Stimulated activated naive CD8-positive, alpha-beta T cell treated with anti-CD3 and anti-CD28 coated beads, Interleukin-15, amount 100 ng/mL, for 72 hours (primary cell): Measurements from ENCODE around the gene CADM2.

Experiments
- ATAC-seq: fragments of 150-1000 bp; cut with Tn5 transposase; 2 replicates; pipeline ENCODE4 v1.10.0; 2021; ENCODE audit warnings: mild to moderate bottlenecking, moderate library complexity
- DNase-seq, 2 donors: peaks; one replicate each; pipeline ENCODE4 v3.0.0; 2021 to 2022
- H3K27ac Mint-ChIP-seq, 2 donors: one replicate each; pipeline ENCODE4 v1.8.0; 2022; ENCODE audit warnings: mild to moderate bottlenecking in 2 of 2, mixed read lengths in 2 of 2, moderate library complexity in 2 of 2
- H3K27me3 Mint-ChIP-seq: one replicate; pipeline ENCODE4 v1.8.0; 2022; ENCODE audit warnings: mixed read lengths
- H3K4me1 Mint-ChIP-seq: one replicate; pipeline ENCODE4 v1.8.0; 2022; ENCODE audit warnings: mild to moderate bottlenecking, mixed read lengths
- H3K4me3 Mint-ChIP-seq, 2 donors: one replicate each; pipeline ENCODE4 v1.8.0; 2022; ENCODE audit warnings: mild to moderate bottlenecking in 2 of 2, mixed read lengths in 2 of 2, moderate library complexity in 1 of 2
- H3K9me3 Mint-ChIP-seq, 2 donors: one replicate each; pipeline ENCODE4 v1.8.0; 2022; ENCODE audit warnings: mixed read lengths in 2 of 2

CADM2 gene

GRCh38 chr3:85176799-85177198, 218.0 kb downstream of the CADM2 start:
- H3K27me3 Mint-ChIP-seq = no peaks in the 10 kb centered on the region

GRCh38 chr3:85182975-85183752, 224.4 kb downstream of the CADM2 start:
- H3K4me3 Mint-ChIP-seq = no peak overlapping the region
- peaks cover 0 to 7% of the 10 kb centered on the region in 2 donors for H3K9me3 Mint-ChIP-seq
- ATAC-seq = no peak
- no peak for DNase-seq
- no peaks in the 10 kb centered on the region for H3K4me1 Mint-ChIP-seq
- no peaks in the 10 kb centered on the region for H3K27me3 Mint-ChIP-seq
- H3K27ac Mint-ChIP-seq = no peak overlapping the region

More at GRCh38 chr3:85176799-85177198, 218.0 kb downstream of the CADM2 start:
- Mint-ChIP-seq H3K9me3 (no peaks in the 10 kb centered on the region), H3K4me3 (no peak overlapping the region), H3K27ac (no peak overlapping the region), H3K4me1 (no peaks in the 10 kb centered on the region)
- DNase-seq (no peak), ATAC-seq (no peak)

- H3K27me3 Mint-ChIP-seq = no peaks in the 10 kb centered on the region
- ATAC-seq (no peak), DNase-seq (no peak)
Measured at GRCh38 chr3:85185495-85185894, 226.7 kb downstream of the CADM2 start.

GRCh38 chr3:85189731-85190130, 230.9 kb downstream of the CADM2 start:
- H3K27ac Mint-ChIP-seq = no peak overlapping the region
- ATAC-seq = no peak
- H3K4me1 Mint-ChIP-seq = no peaks in the 10 kb centered on the region
- no peak overlapping the region for H3K4me3 Mint-ChIP-seq
- H3K27me3 Mint-ChIP-seq = no peaks in the 10 kb centered on the region
- H3K9me3 Mint-ChIP-seq = peaks cover 7 to 11% of the 10 kb centered on the region in 2 donors
- DNase-seq = no peak

More at GRCh38 chr3:85185495-85185894, 226.7 kb downstream of the CADM2 start:
- H3K4me1 Mint-ChIP-seq = no peaks in the 10 kb centered on the region
- no peak overlapping the region for H3K4me3 Mint-ChIP-seq
- no peak overlapping the region for H3K27ac Mint-ChIP-seq
- peaks cover 0 to 7% of the 10 kb centered on the region in 2 donors for H3K9me3 Mint-ChIP-seq

GRCh38 chr3:85193565-85193964, 234.8 kb downstream of the CADM2 start:
- Mint-ChIP-seq H3K27me3 (no peaks in the 10 kb centered on the region), H3K4me3 (no peak overlapping the region), H3K4me1 (no peaks in the 10 kb centered on the region), H3K27ac (no peak overlapping the region), H3K9me3 (peaks cover 7 to 11% of the 10 kb centered on the region in 2 donors)
- DNase-seq (no peak), ATAC-seq (no peak)

- ATAC-seq = no peak
- H3K27me3 Mint-ChIP-seq = no peaks in the 10 kb centered on the region
- no peak overlapping the region for H3K4me3 Mint-ChIP-seq
- H3K27ac Mint-ChIP-seq = no peak overlapping the region
- no peaks in the 10 kb centered on the region for H3K4me1 Mint-ChIP-seq
- peaks cover 13 to 17% of the 10 kb centered on the region in 2 donors for H3K9me3 Mint-ChIP-seq
- DNase-seq = no peak
Measured at GRCh38 chr3:85208650-85209049, 249.9 kb downstream of the CADM2 start.

- H3K4me1 Mint-ChIP-seq = no peaks in the 10 kb centered on the region
- no peaks in the 10 kb centered on the region for H3K27me3 Mint-ChIP-seq
- no peak overlapping the region for H3K4me3 Mint-ChIP-seq
- DNase-seq = no peak
- H3K9me3 Mint-ChIP-seq = peaks cover 21 to 24% of the 10 kb centered on the region in 2 donors
- ATAC-seq = no peak
- H3K27ac Mint-ChIP-seq = no peak overlapping the region
Measured at GRCh38 chr3:85210540-85210939, 251.8 kb downstream of the CADM2 start.

GRCh38 chr3:85228966-85229365, 270.2 kb downstream of the CADM2 start:
- Mint-ChIP-seq H3K4me3 (no peak overlapping the region), H3K27ac (no peak overlapping the region), H3K9me3 (peaks cover 31 to 36% of the 10 kb centered on the region in 2 donors), H3K4me1 (no peaks in the 10 kb centered on the region), H3K27me3 (no peaks in the 10 kb centered on the region)
- DNase-seq (no peak), ATAC-seq (no peak)

- no peak for ATAC-seq
Measured at GRCh38 chr3:85244091-85244490, 285.3 kb downstream of the CADM2 start.

GRCh38 chr3:85244519-85244918, 285.7 kb downstream of the CADM2 start:
- Mint-ChIP-seq H3K27me3 (no peaks in the 10 kb centered on the region), H3K4me3 (no peak overlapping the region), H3K27ac (no peak overlapping the region), H3K4me1 (no peaks in the 10 kb centered on the region), H3K9me3 (no peaks in the 10 kb centered on the region)
- ATAC-seq (no peak), DNase-seq (no peak)

More at GRCh38 chr3:85244091-85244490, 285.3 kb downstream of the CADM2 start:
- no peaks in the 10 kb centered on the region for H3K4me1 Mint-ChIP-seq
- H3K4me3 Mint-ChIP-seq = no peak overlapping the region
- no peaks in the 10 kb centered on the region for H3K9me3 Mint-ChIP-seq
- no peaks in the 10 kb centered on the region for H3K27me3 Mint-ChIP-seq
- H3K27ac Mint-ChIP-seq = no peak overlapping the region
- DNase-seq = no peak

- no peak for DNase-seq
- no peaks in the 10 kb centered on the region for H3K4me1 Mint-ChIP-seq
- no peak for ATAC-seq
- H3K27me3 Mint-ChIP-seq = no peaks in the 10 kb centered on the region
- H3K9me3 Mint-ChIP-seq = no peaks in the 10 kb centered on the region
- H3K27ac Mint-ChIP-seq = no peak overlapping the region
- no peak overlapping the region for H3K4me3 Mint-ChIP-seq
Measured at GRCh38 chr3:85251766-85252165, 293.0 kb downstream of the CADM2 start.

- Mint-ChIP-seq H3K27ac (no peak overlapping the region), H3K27me3 (no peaks in the 10 kb centered on the region), H3K9me3 (no peaks in the 10 kb centered on the region), H3K4me1 (no peaks in the 10 kb centered on the region), H3K4me3 (no peak overlapping the region)
- DNase-seq = no peak
- ATAC-seq = no peak
Measured at GRCh38 chr3:85252686-85253085, 293.9 kb downstream of the CADM2 start.

GRCh38 chr3:85254738-85255137, 295.9 kb downstream of the CADM2 start:
- Mint-ChIP-seq H3K4me3 (no peak overlapping the region), H3K27me3 (no peaks in the 10 kb centered on the region), H3K4me1 (no peaks in the 10 kb centered on the region), H3K9me3 (no peaks in the 10 kb centered on the region), H3K27ac (no peak overlapping the region)
- DNase-seq (no peak), ATAC-seq (no peak)

GRCh38 chr3:85255949-85256348, 297.2 kb downstream of the CADM2 start:
- H3K4me3 Mint-ChIP-seq = no peak overlapping the region
- H3K9me3 Mint-ChIP-seq = no peaks in the 10 kb centered on the region
- H3K27me3 Mint-ChIP-seq = no peaks in the 10 kb centered on the region
- DNase-seq = no peak
- H3K4me1 Mint-ChIP-seq = no peaks in the 10 kb centered on the region
- ATAC-seq = no peak
- no peak overlapping the region for H3K27ac Mint-ChIP-seq

- no peak for DNase-seq
- ATAC-seq = no peak
- Mint-ChIP-seq H3K4me1 (no peaks in the 10 kb centered on the region), H3K9me3 (no peaks in the 10 kb centered on the region), H3K27ac (no peak overlapping the region), H3K27me3 (no peaks in the 10 kb centered on the region), H3K4me3 (no peak overlapping the region)
Measured at GRCh38 chr3:85258326-85258725, 299.5 kb downstream of the CADM2 start.

GRCh38 chr3:85258819-85259218, 300.0 kb downstream of the CADM2 start:
- H3K4me3 Mint-ChIP-seq = no peak overlapping the region
- no peaks in the 10 kb centered on the region for H3K9me3 Mint-ChIP-seq
- no peak overlapping the region for H3K27ac Mint-ChIP-seq
- no peaks in the 10 kb centered on the region for H3K4me1 Mint-ChIP-seq
- no peak for ATAC-seq
- no peak for DNase-seq
- H3K27me3 Mint-ChIP-seq = no peaks in the 10 kb centered on the region

- no peak overlapping the region for H3K4me3 Mint-ChIP-seq
- H3K9me3 Mint-ChIP-seq = peaks cover 0 to 4% of the 10 kb centered on the region in 2 donors
- no peak overlapping the region for H3K27ac Mint-ChIP-seq
- ATAC-seq (no peak), DNase-seq (no peak)
- H3K27me3 Mint-ChIP-seq = no peaks in the 10 kb centered on the region
- no peaks in the 10 kb centered on the region for H3K4me1 Mint-ChIP-seq
Measured at GRCh38 chr3:85259748-85260147, 301.0 kb downstream of the CADM2 start.
